ENCODE results near the gene PPP1R9B.

Gene PPP1R9B

DNA sequence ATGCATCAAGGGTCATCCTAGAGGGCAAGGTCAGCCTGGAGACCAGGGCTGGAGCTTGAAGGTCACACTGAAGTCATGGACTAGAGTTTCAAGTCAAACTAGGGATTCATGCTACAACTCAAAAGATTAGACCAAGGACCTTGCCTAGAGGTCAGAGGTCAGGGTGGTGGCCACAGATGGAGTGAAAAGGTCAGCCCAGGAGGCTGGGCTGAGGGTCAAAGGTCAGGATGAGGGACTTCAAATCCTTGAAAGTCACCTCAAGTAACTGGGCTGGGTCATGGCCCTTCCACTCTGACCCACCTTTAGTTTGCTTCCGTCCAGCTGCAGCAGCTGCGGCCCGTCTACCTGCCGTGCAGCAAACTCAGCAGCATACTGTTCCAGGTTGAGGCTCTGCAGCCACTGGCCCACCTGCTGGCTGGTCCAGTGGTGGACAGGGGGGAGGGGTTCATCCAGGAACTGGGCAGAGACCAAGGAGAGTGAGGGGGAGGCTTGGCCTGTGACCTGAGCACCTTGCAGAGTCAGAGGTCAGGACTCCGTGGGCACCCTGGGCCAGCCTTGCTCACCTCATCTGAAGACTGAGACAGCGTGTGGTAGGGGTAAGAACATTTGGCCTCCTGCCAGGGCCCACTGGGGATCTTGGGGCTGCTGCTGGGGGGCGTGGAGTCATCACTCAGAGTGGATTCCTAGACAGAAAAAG lies 36.7 kb downstream of the PPP1R9B start:
- no peak overlapping the region for H3K4me3 ChIP-seq (ENCODE audit: low read depth, low read length)
- TF ChIP-seq, protein P1, sequence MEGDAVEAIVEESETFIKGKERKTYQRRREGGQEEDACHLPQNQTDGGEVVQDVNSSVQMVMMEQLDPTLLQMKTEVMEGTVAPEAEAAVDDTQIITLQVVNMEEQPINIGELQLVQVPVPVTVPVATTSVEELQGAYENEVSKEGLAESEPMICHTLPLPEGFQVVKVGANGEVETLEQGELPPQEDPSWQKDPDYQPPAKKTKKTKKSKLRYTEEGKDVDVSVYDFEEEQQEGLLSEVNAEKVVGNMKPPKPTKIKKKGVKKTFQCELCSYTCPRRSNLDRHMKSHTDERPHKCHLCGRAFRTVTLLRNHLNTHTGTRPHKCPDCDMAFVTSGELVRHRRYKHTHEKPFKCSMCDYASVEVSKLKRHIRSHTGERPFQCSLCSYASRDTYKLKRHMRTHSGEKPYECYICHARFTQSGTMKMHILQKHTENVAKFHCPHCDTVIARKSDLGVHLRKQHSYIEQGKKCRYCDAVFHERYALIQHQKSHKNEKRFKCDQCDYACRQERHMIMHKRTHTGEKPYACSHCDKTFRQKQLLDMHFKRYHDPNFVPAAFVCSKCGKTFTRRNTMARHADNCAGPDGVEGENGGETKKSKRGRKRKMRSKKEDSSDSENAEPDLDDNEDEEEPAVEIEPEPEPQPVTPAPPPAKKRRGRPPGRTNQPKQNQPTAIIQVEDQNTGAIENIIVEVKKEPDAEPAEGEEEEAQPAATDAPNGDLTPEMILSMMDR (conservative IDR thresholded peaks at IDR 0.05; ENCODE audit: low read depth, low read length), result no peak
- DNase-seq (ENCODE audit: low read depth), result no peak

DNA sequence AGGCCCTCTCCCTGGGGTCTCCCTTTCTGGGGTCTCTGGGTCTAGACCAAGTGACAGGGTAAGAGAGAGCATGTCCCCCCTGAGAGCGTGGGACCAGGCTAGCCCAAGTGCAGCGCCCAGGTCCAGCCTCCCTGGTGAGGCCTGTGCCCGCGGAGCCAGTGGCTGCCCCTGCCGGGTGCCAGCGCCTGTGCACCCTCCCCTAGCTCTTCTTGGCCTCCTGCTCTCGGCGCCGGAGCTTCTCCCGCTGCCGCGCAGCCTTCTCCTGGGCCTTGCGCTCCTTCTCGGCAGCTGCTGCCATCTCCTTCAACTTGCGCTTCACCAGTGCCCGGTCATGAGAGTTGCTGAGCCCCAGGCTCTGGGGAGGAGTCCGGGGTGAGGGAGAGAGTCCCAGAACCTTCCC lies 37.8 kb downstream of the PPP1R9B start:
- TF ChIP-seq, protein P1 (conservative IDR thresholded peaks at IDR 0.05; ENCODE audit: low read depth, low read length), result no peak
- no peak for DNase-seq (ENCODE audit: low read depth)
- H3K4me3 ChIP-seq (ENCODE audit: low read depth, low read length), result no peak overlapping the region

DNA sequence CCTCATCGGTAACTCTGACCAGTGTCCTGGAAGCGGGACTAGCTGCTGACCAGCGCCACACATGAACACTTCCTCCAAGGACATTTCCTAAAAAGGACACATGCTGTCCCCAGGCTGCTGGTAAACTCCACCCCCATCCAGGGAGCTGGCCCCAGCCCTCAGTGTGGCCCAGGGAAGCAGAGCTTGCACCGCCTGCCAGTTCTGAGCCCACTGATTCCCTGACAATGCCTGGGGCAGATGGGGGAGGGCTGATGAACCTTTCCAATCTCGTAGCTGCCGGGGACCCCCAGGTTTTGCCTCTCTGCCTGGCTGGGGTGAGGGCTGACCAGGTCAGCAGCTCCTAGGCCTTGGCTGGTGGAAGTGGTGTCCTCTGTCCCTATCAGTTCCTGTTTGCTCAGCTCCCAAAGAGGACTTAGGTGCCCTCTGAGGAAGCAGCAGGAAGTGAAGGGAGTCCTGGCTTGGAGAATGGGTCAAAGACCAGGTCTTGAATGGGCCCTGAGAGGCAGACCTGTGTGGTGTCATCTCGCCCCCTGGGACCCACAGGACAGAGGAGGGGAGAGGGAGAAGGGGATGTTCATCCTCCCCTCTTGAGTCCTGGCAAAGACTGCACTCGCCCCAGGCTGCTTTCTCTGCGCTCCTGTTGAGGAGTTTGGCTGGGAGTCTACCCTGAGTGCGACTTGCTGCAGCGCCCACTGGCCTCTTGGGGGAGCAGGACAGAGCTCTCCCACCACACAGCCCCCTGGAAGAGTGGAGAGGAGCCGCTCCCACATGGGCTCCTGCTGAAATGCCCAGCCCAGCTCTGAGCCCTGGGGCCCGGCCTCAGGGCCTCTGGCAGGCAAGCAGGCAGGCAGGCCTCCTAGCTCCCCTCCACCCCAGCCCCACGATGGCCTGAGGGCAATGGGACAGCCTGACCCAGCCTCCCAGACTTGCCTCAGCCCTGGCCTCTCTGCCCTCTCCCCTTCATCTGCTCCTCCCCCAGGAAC lies 38.5 kb downstream of the PPP1R9B start:
- TF ChIP-seq, protein P1 (conservative IDR thresholded peaks at IDR 0.05; ENCODE audit: low read depth, low read length), result peak; percentile 7
- no peak for DNase-seq (ENCODE audit: low read depth)
- no peak overlapping the region for H3K4me3 ChIP-seq (ENCODE audit: low read depth, low read length)

DNA sequence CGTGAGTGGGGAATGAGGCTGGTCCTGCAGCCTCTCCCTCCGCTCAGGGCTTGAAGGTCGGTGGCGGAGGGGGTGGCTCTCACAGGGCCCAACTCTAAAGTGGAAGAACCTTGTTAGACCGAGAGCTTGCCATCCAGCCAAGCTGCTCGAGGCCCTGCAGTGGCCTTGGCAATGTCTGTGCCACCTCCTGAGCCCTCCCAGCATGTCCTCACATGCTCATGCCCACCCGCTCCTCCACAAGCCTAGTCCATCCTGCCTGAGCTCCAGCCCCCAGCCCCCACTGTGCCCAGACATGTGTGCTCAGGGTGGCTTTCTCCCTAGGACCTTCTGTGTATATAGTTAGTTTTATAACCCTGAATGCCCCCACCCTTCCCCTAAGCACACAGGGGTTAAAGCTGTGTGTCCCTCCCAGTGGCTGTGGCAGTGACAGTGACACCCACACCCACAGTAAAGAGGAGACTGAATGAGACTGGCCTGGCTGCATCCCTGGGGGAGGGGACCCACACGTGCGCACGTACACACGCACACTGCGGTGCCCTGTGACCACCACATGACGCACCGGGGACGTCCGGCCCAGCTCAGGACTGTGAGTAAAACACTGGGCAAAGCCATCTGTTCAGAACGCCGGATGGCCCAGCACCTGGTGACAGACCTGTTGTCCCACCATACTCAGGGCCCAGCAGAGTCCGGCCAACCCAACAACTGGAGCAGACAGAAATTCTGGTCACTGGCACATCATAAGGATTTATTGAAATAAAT lies 39.7 kb downstream of the PPP1R9B start:
- H3K4me3 ChIP-seq (ENCODE audit: low read depth, low read length), result no peak overlapping the region
- TF ChIP-seq, protein P1 (conservative IDR thresholded peaks at IDR 0.05; ENCODE audit: low read depth, low read length), result no peak
- no peak for DNase-seq (ENCODE audit: low read depth)

DNA sequence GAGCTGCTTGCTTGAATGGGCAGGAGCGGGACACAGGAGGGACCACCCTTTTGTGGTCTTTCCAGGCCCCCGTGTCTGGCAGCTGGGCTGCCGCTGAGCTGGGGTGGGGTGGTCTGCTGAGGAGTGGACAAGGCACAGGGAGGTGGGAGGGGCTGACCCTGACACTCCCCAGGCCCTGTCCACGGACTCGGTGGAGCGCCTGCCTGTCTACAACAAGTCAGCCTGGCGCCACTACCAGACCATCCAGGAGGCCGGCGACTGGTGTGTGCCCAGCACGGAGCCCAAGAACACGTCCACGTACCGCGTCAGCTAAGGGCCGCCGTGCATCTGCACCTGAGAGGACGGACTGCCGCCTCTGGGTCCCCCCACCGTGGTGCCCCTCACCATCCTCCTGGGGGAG lies 40.7 kb downstream of the PPP1R9B start:
- DNase-seq (ENCODE audit: low read depth), result no peak
- TF ChIP-seq, protein P1 (conservative IDR thresholded peaks at IDR 0.05; ENCODE audit: low read depth, low read length), result no peak

DNA sequence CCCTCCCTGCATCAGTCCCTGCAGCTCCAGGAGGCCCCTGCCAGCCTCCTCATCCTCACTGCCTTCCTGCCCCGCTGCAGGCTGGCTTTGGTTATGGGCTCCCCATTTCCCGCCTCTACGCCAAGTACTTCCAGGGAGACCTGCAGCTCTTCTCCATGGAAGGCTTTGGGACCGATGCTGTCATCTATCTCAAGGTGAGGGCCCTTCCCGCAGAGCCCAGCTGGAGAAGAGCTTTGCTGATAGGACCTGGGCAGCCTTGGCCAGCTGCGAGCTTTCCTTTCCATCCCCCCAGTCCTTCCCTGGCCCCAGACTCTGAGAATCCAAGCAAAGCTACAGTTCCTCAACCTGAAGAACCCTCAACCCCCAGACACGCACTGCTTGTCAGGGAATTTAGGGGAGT lies 41.3 kb downstream of the PPP1R9B start:
- TF ChIP-seq, protein P1 (conservative IDR thresholded peaks at IDR 0.05; ENCODE audit: low read depth, low read length), result no peak

More for the DNA sequence above, 40.7 kb downstream of the PPP1R9B start:
- H3K4me3 ChIP-seq (ENCODE audit: low read depth, low read length), result no peak overlapping the region

More for the DNA sequence above, 41.3 kb downstream of the PPP1R9B start:
- DNase-seq (ENCODE audit: low read depth), result no peak
- no peak overlapping the region for H3K4me3 ChIP-seq (ENCODE audit: low read depth, low read length)
